H1 (cell line): Measurements from ENCODE around the gene TAPT1.
"Not testable (repeated sequence)": the region's sequence is repeated elsewhere in the genome, so short reads cannot be mapped to it uniquely, and the experiment has no call there.

Source experiments
- BRCA1 ChIP-seq: IDR thresholded peaks from 2 replicates; pipeline ENCODE4 v1.6.1; 2012; ENCODE audit warnings: low read depth, low read length, improper control_type of control experiment
- CBX5 ChIP-seq: fragments of 300-800, 300-1000 bp; sonication (generic); IDR thresholded peaks from 2 replicates; pipeline ENCODE4 v1.7.1; 2016; ENCODE audit warnings: antibody characterized with exemption, low read length, low read depth
- CREB1 ChIP-seq: IDR thresholded peaks from 2 replicates; pipeline ENCODE4 v1.6.1; 2012; ENCODE audit warnings: inconsistent platforms
- GABPA ChIP-seq: IDR thresholded peaks from 2 replicates; pipeline ENCODE4 v1.6.1; 2011; ENCODE audit warnings: mild to moderate bottlenecking, low read length, moderate library complexity, borderline replicate concordance; ENCODE audit not compliant: insufficient read depth
- POLR2A ChIP-seq, 2 experiments: IDR thresholded peaks; 1 replicate in 1 of 2; 2 replicates in 1 of 2; pipeline ENCODE4 v1.6.1; 2011; ENCODE audit warnings: low read depth in 2 of 2, low read length in 2 of 2, mild to moderate bottlenecking in 2 of 2; ENCODE audit errors: control extremely low read depth in 1 of 2
- RFX5 ChIP-seq: IDR thresholded peaks from 2 replicates; pipeline ENCODE4 v1.6.1; 2011; ENCODE audit warnings: low read depth, low read length, improper control_type of control experiment, borderline replicate concordance

DNA sequence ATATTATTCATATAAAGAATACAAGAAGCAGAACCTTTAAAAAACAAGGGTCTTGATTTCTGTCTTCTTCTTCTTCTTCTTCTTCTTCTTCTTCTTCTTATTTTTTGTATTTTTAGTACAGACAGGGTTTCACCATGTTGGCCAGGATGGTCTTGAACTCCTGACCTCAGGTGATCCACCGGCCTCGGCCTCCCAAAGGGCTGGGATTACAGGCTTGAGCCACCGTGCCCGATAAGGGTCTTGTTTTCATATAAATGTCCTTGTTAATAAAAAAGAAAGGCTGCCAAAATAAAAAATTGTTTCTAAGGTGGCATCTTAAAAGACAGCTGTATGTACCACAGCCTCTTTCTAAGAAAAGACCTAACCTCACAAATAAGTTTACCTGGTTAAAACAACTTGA is 31.5 kb downstream of the TAPT1 start:
- not testable (repeated sequence) for TF ChIP-seq BRCA1; GABPA; RFX5; POLR2A (IDR thresholded peaks at IDR 0.05; ENCODE audit: control extremely low read depth in 1 of 2, low read depth in 2 of 2, low read length in 2 of 2); CBX5; CREB1
